ENCODE measurements around the gene DNER.
"Not testable (repeated sequence)": the region's sequence is repeated elsewhere in the genome, so short reads cannot be mapped to it uniquely, and the experiment has no call there.

Gene DNER

GRCh38 chr2:229732897-229733296 is 18.5 kb upstream of the DNER start:
- Histone ChIP-seq H3K9me3 (ENCODE audit: insufficient read depth, low read depth, low read length) (peaks cover 11% of the 10 kb centered on the region), H3K36me3 (ENCODE audit: insufficient read depth, low read length) (no peaks in the 10 kb centered on the region), H3K27me3 (ENCODE audit: insufficient read depth, low read length) (no peaks in the 10 kb centered on the region), H3K9ac (ENCODE audit: low read depth, low read length) (no peak overlapping the region), H3K4me1 (ENCODE audit: insufficient read depth, low read length) (peaks cover 17% of the 10 kb centered on the region), H3K4me3 (ENCODE audit: low read length) (no peak overlapping the region), H3K27ac (ENCODE audit: low read depth, low read length) (no peak overlapping the region)
- WGBS: 80% methylated on average over 6 of the region's 6 CpGs

GRCh38 chr2:229731916-229732315 is 17.6 kb upstream of the DNER start:
- H3K4me1 ChIP-seq (ENCODE audit: insufficient read depth, low read length): peaks cover 17% of the 10 kb centered on the region
- H3K36me3 ChIP-seq (ENCODE audit: insufficient read depth, low read length): no peaks in the 10 kb centered on the region
- no peak overlapping the region for H3K27ac ChIP-seq (ENCODE audit: low read depth, low read length)
- H3K4me3 ChIP-seq (ENCODE audit: low read length): no peak overlapping the region
- WGBS: 85% methylated on average over 4 of the region's 4 CpGs
- no peaks in the 10 kb centered on the region for H3K27me3 ChIP-seq (ENCODE audit: insufficient read depth, low read length)
- H3K9ac ChIP-seq (ENCODE audit: low read depth, low read length): no peak overlapping the region
- H3K9me3 ChIP-seq (ENCODE audit: insufficient read depth, low read depth, low read length): 0 out of 2 replicates have a peak, but pooled peaks cover 1% of the 10 kb centered on the region

GRCh38 chr2:229731363-229731762 is 17.0 kb upstream of the DNER start:
- Histone ChIP-seq H3K4me1 (ENCODE audit: insufficient read depth, low read length) (peaks cover 17% of the 10 kb centered on the region), H3K4me3 (ENCODE audit: low read length) (no peak overlapping the region), H3K9ac (ENCODE audit: low read depth, low read length) (no peak overlapping the region), H3K9me3 (ENCODE audit: insufficient read depth, low read depth, low read length) (no peaks in the 10 kb centered on the region), H3K27me3 (ENCODE audit: insufficient read depth, low read length) (no peaks in the 10 kb centered on the region), H3K36me3 (ENCODE audit: insufficient read depth, low read length) (no peaks in the 10 kb centered on the region), H3K27ac (ENCODE audit: low read depth, low read length) (no peak overlapping the region)
- 96% methylated on average over 5 of the region's 5 CpGs for WGBS

GRCh38 chr2:229728370-229728769 is 14.0 kb upstream of the DNER start:
- no peaks in the 10 kb centered on the region for H3K36me3 ChIP-seq (ENCODE audit: insufficient read depth, low read length)
- H3K27ac ChIP-seq (ENCODE audit: low read depth, low read length): no peak overlapping the region
- no peak overlapping the region for H3K4me3 ChIP-seq (ENCODE audit: low read length)
- H3K9me3 ChIP-seq (ENCODE audit: insufficient read depth, low read depth, low read length): no peaks in the 10 kb centered on the region
- no peaks in the 10 kb centered on the region for H3K27me3 ChIP-seq (ENCODE audit: insufficient read depth, low read length)
- no peak overlapping the region for H3K9ac ChIP-seq (ENCODE audit: low read depth, low read length)
- peaks cover 4% of the 10 kb centered on the region; the same call in 1 of the 2 replicates for H3K4me1 ChIP-seq (ENCODE audit: insufficient read depth, low read length)

- Histone ChIP-seq H3K9me3 (ENCODE audit: insufficient read depth, low read depth, low read length) (no peaks in the 10 kb centered on the region), H3K36me3 (ENCODE audit: insufficient read depth, low read length) (no peaks in the 10 kb centered on the region), H3K4me1 (ENCODE audit: insufficient read depth, low read length) (no peaks in the 10 kb centered on the region), H3K9ac (ENCODE audit: low read depth, low read length) (no peak overlapping the region), H3K27ac (ENCODE audit: low read depth, low read length) (no peak overlapping the region), H3K4me3 (ENCODE audit: low read length) (no peak overlapping the region), H3K27me3 (ENCODE audit: insufficient read depth, low read length) (no peaks in the 10 kb centered on the region)
- 95% methylated on average over 2 of the region's 2 CpGs for WGBS
Measured at GRCh38 chr2:229726643-229727042, 12.3 kb upstream of the DNER start.

- Histone ChIP-seq H3K27ac (ENCODE audit: low read depth, low read length) (no peak overlapping the region), H3K9me3 (ENCODE audit: insufficient read depth, low read depth, low read length) (no peaks in the 10 kb centered on the region), H3K27me3 (ENCODE audit: insufficient read depth, low read length) (no peaks in the 10 kb centered on the region), H3K4me1 (ENCODE audit: insufficient read depth, low read length) (no peaks in the 10 kb centered on the region), H3K36me3 (ENCODE audit: insufficient read depth, low read length) (no peaks in the 10 kb centered on the region), H3K9ac (ENCODE audit: low read depth, low read length) (no peak overlapping the region), H3K4me3 (ENCODE audit: low read length) (no peak overlapping the region)
- WGBS: 88% methylated on average over 7 of the region's 7 CpGs
Measured at GRCh38 chr2:229725716-229726574, 11.6 kb upstream of the DNER start.

GRCh38 chr2:229723192-229723591 is 8.8 kb upstream of the DNER start:
- H3K36me3 ChIP-seq (ENCODE audit: insufficient read depth, low read length); H3K9ac ChIP-seq (ENCODE audit: low read depth, low read length); H3K27me3 ChIP-seq (ENCODE audit: insufficient read depth, low read length); H3K4me1 ChIP-seq (ENCODE audit: insufficient read depth, low read length); H3K27ac ChIP-seq (ENCODE audit: low read depth, low read length); H3K4me3 ChIP-seq (ENCODE audit: low read length); H3K9me3 ChIP-seq (ENCODE audit: insufficient read depth, low read depth, low read length): not testable (repeated sequence)
- 88% methylated on average over 2 of the region's 3 CpGs for WGBS

GRCh38 chr2:229719926-229720647 is 5.7 kb upstream of the DNER start:
- WGBS: 85% methylated on average over 1 of the region's 3 CpGs
- no peaks in the 10 kb centered on the region for H3K9me3 ChIP-seq (ENCODE audit: insufficient read depth, low read depth, low read length)
- H3K27ac ChIP-seq (ENCODE audit: low read depth, low read length): no peak overlapping the region
- no peak overlapping the region for H3K4me3 ChIP-seq (ENCODE audit: low read length)
- peaks cover 5% of the 10 kb centered on the region; the same call in 1 of the 2 replicates for H3K4me1 ChIP-seq (ENCODE audit: insufficient read depth, low read length)
- no peaks in the 10 kb centered on the region for H3K36me3 ChIP-seq (ENCODE audit: insufficient read depth, low read length)
- H3K9ac ChIP-seq (ENCODE audit: low read depth, low read length): no peak overlapping the region
- peaks cover 38% of the 10 kb centered on the region for H3K27me3 ChIP-seq (ENCODE audit: insufficient read depth, low read length)

GRCh38 chr2:229718057-229718456 is 3.7 kb upstream of the DNER start:
- Histone ChIP-seq H3K4me3 (ENCODE audit: low read length) (no peak overlapping the region), H3K9ac (ENCODE audit: low read depth, low read length) (no peak overlapping the region), H3K9me3 (ENCODE audit: insufficient read depth, low read depth, low read length) (no peaks in the 10 kb centered on the region), H3K36me3 (ENCODE audit: insufficient read depth, low read length) (no peaks in the 10 kb centered on the region), H3K27ac (ENCODE audit: low read depth, low read length) (no peak overlapping the region), H3K4me1 (ENCODE audit: insufficient read depth, low read length) (peaks cover 6% of the 10 kb centered on the region; the same call in 1 of the 2 replicates), H3K27me3 (ENCODE audit: insufficient read depth, low read length) (peaks cover 55% of the 10 kb centered on the region)
- 69% methylated on average over 2 of the region's 2 CpGs for WGBS

- no peak overlapping the region for H3K9ac ChIP-seq (ENCODE audit: low read depth, low read length)
- H3K9me3 ChIP-seq (ENCODE audit: insufficient read depth, low read depth, low read length): no peaks in the 10 kb centered on the region; the same call in 1 of the 2 replicates
- peaks cover 76% of the 10 kb centered on the region for H3K27me3 ChIP-seq (ENCODE audit: insufficient read depth, low read length)
- H3K36me3 ChIP-seq (ENCODE audit: insufficient read depth, low read length): no peaks in the 10 kb centered on the region
- peaks cover 8% of the 10 kb centered on the region; the same call in 1 of the 2 replicates for H3K4me1 ChIP-seq (ENCODE audit: insufficient read depth, low read length)
- WGBS: 8% methylated on average over 4 of the region's 4 CpGs
- H3K27ac ChIP-seq (ENCODE audit: low read depth, low read length): no peak overlapping the region
- H3K4me3 ChIP-seq (ENCODE audit: low read length): no peak overlapping the region
Measured at GRCh38 chr2:229715895-229716507, 1.6 kb upstream of the DNER start.

Measured in HUES64 (cell line).